ENCODE results near the gene INF2.
"Not testable (repeated sequence)": the region's sequence is repeated elsewhere in the genome, so short reads cannot be mapped to it uniquely, and the experiment has no call there.

The INF2 gene

GRCh38 chr14:104666981-104667380, 22.4 kb upstream of the INF2 start:
- H3K9me2 ChIP-seq (replicated peaks; ENCODE audit: insufficient read depth, low read length) = no peaks in the 10 kb centered on the region
- H3K4me2 ChIP-seq (ENCODE audit: low read depth, low read length) = no peak overlapping the region
- TF ChIP-seq CTCF (IDR thresholded peaks at IDR 0.05; ENCODE audit: low read length) (no peak), EZH2 (optimal IDR thresholded peaks at IDR 0.05; ENCODE audit: low read depth, low read length) (no peak), EZH2phosphoT487 (IDR thresholded peaks at IDR 0.05; ENCODE audit: low read length) (no peak)
- H3K27me3 ChIP-seq (replicated peaks; ENCODE audit: insufficient read depth, low read length) = peaks cover 39% of the 10 kb centered on the region
- no peak overlapping the region for H3K4me3 ChIP-seq (ENCODE audit: low read length)
- H3K9ac ChIP-seq (ENCODE audit: low read length) = no peak overlapping the region
- H2AFZ ChIP-seq (ENCODE audit: low read length) = no peak overlapping the region
- H4K20me1 ChIP-seq (ENCODE audit: insufficient read depth, low read length) = no peaks in the 10 kb centered on the region
- no peaks in the 10 kb centered on the region for H3K36me3 ChIP-seq (replicated peaks; ENCODE audit: insufficient read depth, low read length)
- no peaks in the 10 kb centered on the region for H3K79me2 ChIP-seq (ENCODE audit: low read length)
- no peak for DNase-seq
- no peaks in the 10 kb centered on the region for H3K4me1 ChIP-seq (ENCODE audit: low read length)
- H3F3A ChIP-seq (ENCODE audit: insufficient read depth, low read length) = no peaks in the 10 kb centered on the region
- no peak overlapping the region for H3K27ac ChIP-seq (ENCODE audit: low read length)
- no peaks in the 10 kb centered on the region for H3K9me3 ChIP-seq (replicated peaks; ENCODE audit: insufficient read depth, low read length)

- no peaks in the 10 kb centered on the region for H3K9me2 ChIP-seq (replicated peaks; ENCODE audit: insufficient read depth, low read length)
- H3K27me3 ChIP-seq (replicated peaks; ENCODE audit: insufficient read depth, low read length) = peaks cover 41% of the 10 kb centered on the region
- H3K4me1 ChIP-seq (ENCODE audit: low read length) = no peaks in the 10 kb centered on the region
- no peaks in the 10 kb centered on the region for H4K20me1 ChIP-seq (ENCODE audit: insufficient read depth, low read length)
- TF ChIP-seq CTCF (IDR thresholded peaks at IDR 0.05; ENCODE audit: low read length) (no peak), EZH2 (optimal IDR thresholded peaks at IDR 0.05; ENCODE audit: low read depth, low read length) (no peak), EZH2phosphoT487 (IDR thresholded peaks at IDR 0.05; ENCODE audit: low read length) (no peak)
- H3K9me3 ChIP-seq (replicated peaks; ENCODE audit: insufficient read depth, low read length) = no peaks in the 10 kb centered on the region
- H3K79me2 ChIP-seq (ENCODE audit: low read length) = no peaks in the 10 kb centered on the region
- H3K27ac ChIP-seq (ENCODE audit: low read length) = no peak overlapping the region
- H3K4me2 ChIP-seq (ENCODE audit: low read depth, low read length) = no peak overlapping the region
- H3K4me3 ChIP-seq (ENCODE audit: low read length) = no peak overlapping the region
- no peaks in the 10 kb centered on the region for H3F3A ChIP-seq (ENCODE audit: insufficient read depth, low read length)
- H3K9ac ChIP-seq (ENCODE audit: low read length) = no peak overlapping the region
- no peak for DNase-seq
- H2AFZ ChIP-seq (ENCODE audit: low read length) = no peak overlapping the region
- H3K36me3 ChIP-seq (replicated peaks; ENCODE audit: insufficient read depth, low read length) = no peaks in the 10 kb centered on the region
These were observed 19.7 kb upstream of the INF2 start for GRCh38 chr14:104669697-104670096.

GRCh38 chr14:104671330-104671977, 18.0 kb upstream of the INF2 start:
- not testable (repeated sequence) for H3K36me3 ChIP-seq (replicated peaks; ENCODE audit: insufficient read depth, low read length); H3K9ac ChIP-seq (ENCODE audit: low read length); H3K4me1 ChIP-seq (ENCODE audit: low read length); H3K79me2 ChIP-seq (ENCODE audit: low read length); H3F3A ChIP-seq (ENCODE audit: insufficient read depth, low read length); H4K20me1 ChIP-seq (ENCODE audit: insufficient read depth, low read length); H3K9me3 ChIP-seq (replicated peaks; ENCODE audit: insufficient read depth, low read length); H2AFZ ChIP-seq (ENCODE audit: low read length); H3K4me2 ChIP-seq (ENCODE audit: low read depth, low read length); H3K9me2 ChIP-seq (replicated peaks; ENCODE audit: insufficient read depth, low read length); DNase-seq; H3K4me3 ChIP-seq (ENCODE audit: low read length); H3K27ac ChIP-seq (ENCODE audit: low read length)
- peaks cover 45% of the 10 kb centered on the region for H3K27me3 ChIP-seq (replicated peaks; ENCODE audit: insufficient read depth, low read length)

GRCh38 chr14:104672119-104672518, 17.3 kb upstream of the INF2 start:
- not testable (repeated sequence) for H2AFZ ChIP-seq (ENCODE audit: low read length); H3F3A ChIP-seq (ENCODE audit: insufficient read depth, low read length); H3K4me3 ChIP-seq (ENCODE audit: low read length); H3K36me3 ChIP-seq (replicated peaks; ENCODE audit: insufficient read depth, low read length); DNase-seq; H3K9ac ChIP-seq (ENCODE audit: low read length); H4K20me1 ChIP-seq (ENCODE audit: insufficient read depth, low read length); H3K27ac ChIP-seq (ENCODE audit: low read length); H3K9me3 ChIP-seq (replicated peaks; ENCODE audit: insufficient read depth, low read length); H3K4me2 ChIP-seq (ENCODE audit: low read depth, low read length); H3K9me2 ChIP-seq (replicated peaks; ENCODE audit: insufficient read depth, low read length); H3K4me1 ChIP-seq (ENCODE audit: low read length); H3K79me2 ChIP-seq (ENCODE audit: low read length)
- H3K27me3 ChIP-seq (replicated peaks; ENCODE audit: insufficient read depth, low read length) = peaks cover 45% of the 10 kb centered on the region

Data from MM.1S (cell line).